NCI-H2107 treated with DMSO at 0.1 percent for 48 hours (cell line): ENCODE measurements around the gene GGPS1.
"Not testable (repeated sequence)": the region's sequence is repeated elsewhere in the genome, so short reads cannot be mapped to it uniquely, and the experiment has no call there.

ENCODE experiments used
- DNase-seq: peaks from one replicate; lab custom pipeline; 2025; ENCODE audit not compliant: unreplicated experiment; lab: John Stamatoyannopoulos, UW

The GGPS1 gene

GRCh38 chr1:235304549-235305451 lies 23.6 kb upstream of the GGPS1 start:
- DNase-seq: no peak

GRCh38 chr1:235307158-235308124 lies 20.9 kb upstream of the GGPS1 start:
- no peak for DNase-seq

GRCh38 chr1:235309206-235309605 lies 19.2 kb upstream of the GGPS1 start:
- not testable (repeated sequence) for DNase-seq

GRCh38 chr1:235313262-235313661 lies 15.1 kb upstream of the GGPS1 start:
- DNase-seq: no peak

- DNase-seq: no peak
Observed at GRCh38 chr1:235313931-235314678, 14.3 kb upstream of the GGPS1 start.

- no peak for DNase-seq
Observed at GRCh38 chr1:235315173-235315572, 13.2 kb upstream of the GGPS1 start.

GRCh38 chr1:235315735-235316134 lies 12.6 kb upstream of the GGPS1 start:
- no peak for DNase-seq

GRCh38 chr1:235317168-235317567 lies 11.2 kb upstream of the GGPS1 start:
- DNase-seq: no peak

- DNase-seq: no peak
Observed at GRCh38 chr1:235319255-235319654, 9.1 kb upstream of the GGPS1 start.

GRCh38 chr1:235320521-235321179 lies 7.7 kb upstream of the GGPS1 start:
- no peak for DNase-seq

- no peak for DNase-seq
Observed at GRCh38 chr1:235324296-235324695, 4.1 kb upstream of the GGPS1 start.

- DNase-seq: no peak
Observed at GRCh38 chr1:235325139-235325538, 3.2 kb upstream of the GGPS1 start.

- DNase-seq: no peak
Observed at GRCh38 chr1:235325854-235326253, 2.5 kb upstream of the GGPS1 start.

GRCh38 chr1:235326719-235327558 lies 1.4 kb upstream of the GGPS1 start:
- peak; percentile 60 for DNase-seq

- DNase-seq: no peak
Observed at GRCh38 chr1:235327559-235328270, 655 bp upstream of the GGPS1 start, which contains the start of gene ARID4B. Gene ARID4B (minus strand): TSS chr1:235328179. CDS start chr1:235326919, 1,260 bp downstream.

- peak; percentile 56 for DNase-seq
Observed at GRCh38 chr1:235329139-235329902, 951 bp downstream of the GGPS1 start.

GRCh38 chr1:235330918-235331285 lies 2.5 kb downstream of the GGPS1 start:
- DNase-seq: no peak

GRCh38 chr1:235331401-235331800 lies 3.0 kb downstream of the GGPS1 start:
- no peak for DNase-seq
